Upper lobe of left lung (tissue), 6 donors: ENCODE data around the gene TMEM134. TPM values are rescaled to one million over a fixed set of nuclear protein-coding genes. Genes with fewer than 3 reads are reported as not detected.
A peak's percentile ranks its signal among the peaks of the same experiment; 100 is the strongest.

Source experiments
- ATAC-seq, 2 donors: fragments of 200-7000 bp; cut with Tn5 transposase; one replicate each; pipeline ENCODE4 v1.9.1; 2022; ENCODE audit warnings: mild to moderate bottlenecking in 2 of 2, moderate library complexity in 2 of 2; ENCODE audit not compliant: low FRiP score in 2 of 2
- DNase-seq, 2 donors: peaks; one replicate each; pipeline ENCODE4 v3.0.0-alpha.2; 2019 to 2020
- H3K27ac ChIP-seq, 4 donors: fragments of 200-600 bp; sonication (generic); one replicate each; pipeline ENCODE4 v1.5.1; 2016 to 2019
- H3K27me3 ChIP-seq, 4 donors: fragments of 200-600 bp; sonication (generic); one replicate each; pipeline ENCODE4 v1.5.1; 2017 to 2019
- H3K36me3 ChIP-seq, 4 donors: fragments of 200-600 bp; sonication (generic); one replicate each; pipeline ENCODE4 v1.5.1; 2016 to 2019
- H3K4me1 ChIP-seq, 4 donors: fragments of 200-600 bp; sonication (generic); one replicate each; pipeline ENCODE4 v1.5.1; 2018 to 2019
- H3K4me3 ChIP-seq, 4 donors: fragments of 200-600 bp; sonication (generic); one replicate each; pipeline ENCODE4 v1.5.1; 2017 to 2019; ENCODE audit warnings: mild to moderate bottlenecking in 2 of 4, moderate library complexity in 1 of 4
- H3K9me3 ChIP-seq, 4 donors: fragments of 200-600 bp; sonication (generic); one replicate each; pipeline ENCODE4 v1.5.1; 2018 to 2019
- EP300 ChIP-seq, 4 donors: sonication (generic); formaldehyde crosslinking; IDR thresholded peaks; one replicate each; pipeline ENCODE4 v1.5.1; 2017; ENCODE audit warnings: antibody characterized with exemption in 4 of 4, control low read depth in 2 of 4
- POLR2A ChIP-seq, 4 donors: fragments of 450-650 bp; IDR thresholded peaks; one replicate each; pipeline ENCODE4 v1.5.1; 2016 to 2017; ENCODE audit warnings: antibody characterized with exemption in 4 of 4, mild to moderate bottlenecking in 2 of 4
- POLR2AphosphoS5 ChIP-seq, 2 donors: sonication (generic); formaldehyde crosslinking; IDR thresholded peaks; one replicate each; pipeline ENCODE4 v1.5.1; 2017; ENCODE audit warnings: antibody characterized with exemption in 2 of 2
- WGBS, 2 donors: methylation state at CpG; one replicate each; pipeline ENCODE4 v1.1.5; 2017 to 2018; 5-methylcytosine and 5-hydroxymethylcytosine counted together
- total RNA-seq, 6 donors: library from RNA; depleted of rRNA in 4 of 6; stranded (reverse); fragments of >200 nt in 4 of 6; gene quantifications; one replicate each; pipeline versions ENCODE4 v1.1.0 to v1.2.1, GENCODE V29; 2016 to 2021
- TF ChIP-seq, protein P1 (sequence below), 6 experiments: fragments of 450-650 bp in 4 of 6; fragments of 200-600 bp in 2 of 6; sonication (generic) in 2 of 6; IDR thresholded peaks; one replicate each; pipeline ENCODE4 v1.5.1; 2016 to 2019; ENCODE audit warnings: antibody characterized with exemption in 6 of 6
- donor health status: DM: no; HTN: no; CAD: no; lungs with moderate emphysema.
- donor health status: DM: no; HTN: yes; CAD: no; lungs with severe emphysema.

The TMEM134 gene
- total RNA-seq, 6 donors from 2014 or later: 51.2 to 102 (median 75.2) TPM

DNA sequence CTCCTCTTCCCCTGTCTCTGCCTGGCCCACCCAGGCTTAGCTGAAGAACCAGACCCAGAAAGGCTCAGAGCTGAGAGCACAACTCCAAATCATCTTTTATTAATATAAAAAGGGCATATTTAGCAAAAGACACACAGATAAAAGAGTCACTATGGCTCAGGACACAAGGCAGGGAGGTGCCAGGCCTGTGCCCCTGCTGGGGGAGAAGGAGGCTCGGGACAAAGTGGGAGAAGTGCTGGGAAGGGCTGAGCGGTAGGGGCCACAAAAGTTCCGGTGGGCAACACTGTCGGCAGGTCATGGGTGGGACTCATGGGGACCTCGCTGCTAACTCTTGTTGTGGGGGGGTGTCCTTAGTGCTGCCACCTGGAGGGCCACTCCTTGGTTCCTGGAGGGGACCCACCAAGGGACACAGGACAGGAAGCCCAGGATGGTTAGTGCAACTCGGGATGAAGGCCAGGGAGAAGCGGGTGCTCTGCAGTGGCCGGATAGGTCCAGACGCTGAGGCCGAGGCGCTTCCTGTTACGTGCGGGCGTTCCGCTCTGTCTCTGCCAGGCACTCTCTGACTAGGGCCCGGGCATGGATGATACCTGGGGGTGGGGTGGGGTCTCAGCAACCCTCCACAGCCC lies 37.5 kb upstream of the TMEM134 start:
- no peaks in the 10 kb centered on the region for H3K9me3 ChIP-seq
- H3K36me3 ChIP-seq: peaks cover 0 to 15% (median 10%) of the 10 kb centered on the region in 4 donors
- no peaks in the 10 kb centered on the region for H3K27me3 ChIP-seq
- H3K4me3 ChIP-seq: peak overlapping the region in 2 of 4 donors; percentile 75 to 96
- WGBS, 2 donors: 82 to 90% methylated on average over 15 to 16 of the region's 16 CpGs
- no peak for TF ChIP-seq EP300 (IDR thresholded peaks at IDR 0.05)
- no peak for TF ChIP-seq POLR2AphosphoS5 (IDR thresholded peaks at IDR 0.05)
- TF ChIP-seq POLR2A (IDR thresholded peaks at IDR 0.05): no peak
- TF ChIP-seq, protein P1, sequence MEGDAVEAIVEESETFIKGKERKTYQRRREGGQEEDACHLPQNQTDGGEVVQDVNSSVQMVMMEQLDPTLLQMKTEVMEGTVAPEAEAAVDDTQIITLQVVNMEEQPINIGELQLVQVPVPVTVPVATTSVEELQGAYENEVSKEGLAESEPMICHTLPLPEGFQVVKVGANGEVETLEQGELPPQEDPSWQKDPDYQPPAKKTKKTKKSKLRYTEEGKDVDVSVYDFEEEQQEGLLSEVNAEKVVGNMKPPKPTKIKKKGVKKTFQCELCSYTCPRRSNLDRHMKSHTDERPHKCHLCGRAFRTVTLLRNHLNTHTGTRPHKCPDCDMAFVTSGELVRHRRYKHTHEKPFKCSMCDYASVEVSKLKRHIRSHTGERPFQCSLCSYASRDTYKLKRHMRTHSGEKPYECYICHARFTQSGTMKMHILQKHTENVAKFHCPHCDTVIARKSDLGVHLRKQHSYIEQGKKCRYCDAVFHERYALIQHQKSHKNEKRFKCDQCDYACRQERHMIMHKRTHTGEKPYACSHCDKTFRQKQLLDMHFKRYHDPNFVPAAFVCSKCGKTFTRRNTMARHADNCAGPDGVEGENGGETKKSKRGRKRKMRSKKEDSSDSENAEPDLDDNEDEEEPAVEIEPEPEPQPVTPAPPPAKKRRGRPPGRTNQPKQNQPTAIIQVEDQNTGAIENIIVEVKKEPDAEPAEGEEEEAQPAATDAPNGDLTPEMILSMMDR (IDR thresholded peaks at IDR 0.05): peak in 1 of 6 experiments; percentile 37
- H3K27ac ChIP-seq: peak overlapping the region; percentile 95 to 99 (median 98)
- ATAC-seq (no peak), DNase-seq (no peak)
- peaks cover 35 to 53% (median 43%) of the 10 kb centered on the region in 4 donors for H3K4me1 ChIP-seq

DNA sequence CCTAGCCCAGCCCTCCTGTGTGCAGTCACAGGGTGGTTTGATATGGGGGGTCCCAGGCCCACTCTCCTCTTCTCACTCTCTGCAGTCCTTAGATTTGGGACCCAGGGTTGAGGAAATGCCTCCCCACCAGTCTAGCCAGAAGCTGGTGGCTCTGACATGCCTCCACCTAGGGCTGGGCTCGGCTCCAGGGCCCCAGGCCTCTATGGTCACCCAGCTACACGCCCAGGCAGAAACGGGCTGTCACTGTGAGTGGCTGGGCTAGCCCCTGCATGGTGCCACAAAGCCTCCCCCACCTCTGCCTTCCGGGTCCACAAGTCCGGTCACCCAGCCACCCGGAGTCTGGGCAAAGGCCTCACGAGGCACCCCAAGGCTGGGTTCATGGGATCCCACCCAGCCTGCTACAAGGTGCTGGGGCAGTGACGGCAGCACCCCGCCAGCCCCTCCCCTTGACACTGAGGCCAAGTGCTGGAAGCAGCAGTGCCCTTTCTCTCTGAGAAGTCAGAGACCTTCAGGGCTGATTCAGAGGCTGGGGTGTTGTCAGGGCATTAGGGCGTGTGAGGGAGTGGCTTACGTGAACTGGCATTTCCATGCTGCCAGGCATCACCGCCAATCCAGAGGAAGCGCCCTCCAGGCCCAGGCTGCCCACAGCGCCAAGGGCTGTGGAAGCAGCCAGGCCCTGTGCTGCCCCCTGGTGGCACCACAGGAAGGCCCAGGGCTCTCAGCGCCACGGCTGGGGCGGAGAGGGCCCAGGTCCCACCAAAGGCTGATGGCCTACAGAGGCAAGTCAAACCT lies 36.8 kb upstream of the TMEM134 start:
- WGBS, 2 donors: 3 to 10% methylated on average over 6 to 13 of the region's 17 CpGs
- Histone ChIP-seq H3K4me3 (peak overlapping the region; percentile 49 to 96 (median 80)), H3K4me1 (peaks cover 35 to 53% (median 43%) of the 10 kb centered on the region in 4 donors), H3K27me3 (no peaks in the 10 kb centered on the region), H3K9me3 (no peaks in the 10 kb centered on the region), H3K36me3 (peaks cover 0 to 16% (median 10%) of the 10 kb centered on the region in 4 donors), H3K27ac (peak overlapping the region; percentile 91 to 98 (median 96))
- peak; percentile 76 to 90 for ATAC-seq
- TF ChIP-seq, protein P1 (IDR thresholded peaks at IDR 0.05): peak; percentile 98 to 99 (median 99)
- peak; percentile 80 to 84 for TF ChIP-seq POLR2AphosphoS5 (IDR thresholded peaks at IDR 0.05)
- no peak for TF ChIP-seq EP300 (IDR thresholded peaks at IDR 0.05)
- TF ChIP-seq POLR2A (IDR thresholded peaks at IDR 0.05): peak in 2 of 4 donors; percentile 28 to 76
- peak; percentile 93 to 98 for DNase-seq

DNA sequence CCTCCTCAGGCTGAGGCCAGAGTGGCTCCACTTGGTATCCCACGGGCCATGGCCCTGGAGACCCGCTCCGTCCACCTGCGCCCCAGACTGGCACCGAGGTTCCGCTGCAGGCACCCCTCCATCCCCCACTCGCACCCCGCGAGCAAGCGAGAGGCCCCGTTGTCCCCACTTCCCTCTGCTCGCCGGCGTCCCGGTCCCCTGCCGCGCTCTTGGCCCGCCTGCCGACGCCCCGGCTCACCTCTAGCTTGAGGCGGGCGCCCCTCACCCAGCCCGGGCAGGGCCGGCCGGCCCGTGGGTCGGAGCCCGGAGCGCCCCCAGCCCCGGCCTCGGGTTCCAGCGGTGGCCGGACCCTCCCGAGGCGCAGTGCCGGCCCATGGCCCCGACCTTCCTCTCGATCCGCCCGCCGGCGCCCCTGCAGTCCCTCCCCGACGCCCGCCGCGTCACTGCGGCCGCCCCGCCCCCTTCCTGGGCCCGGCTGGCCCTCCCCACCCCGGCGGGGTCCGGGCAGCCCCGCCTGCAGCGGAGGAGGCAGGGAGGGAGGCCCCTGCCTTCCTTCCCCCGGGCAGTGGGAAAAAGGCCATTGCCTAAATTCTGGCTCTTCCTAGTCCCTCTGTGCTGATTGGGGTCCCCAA lies 36.0 kb upstream of the TMEM134 start, which contains the start of gene PITPNM1:
Gene PITPNM1 (minus strand): TSS at position 414 of the 632 bp plus-strand sequence. CDS start 1,183 bp downstream, outside the sequence.
- peak in 1 of 2 donors; percentile 68 for ATAC-seq
- TF ChIP-seq EP300 (IDR thresholded peaks at IDR 0.05): no peak
- peak in 2 of 4 donors; percentile 69 to 82 for TF ChIP-seq POLR2A (IDR thresholded peaks at IDR 0.05)
- TF ChIP-seq POLR2AphosphoS5 (IDR thresholded peaks at IDR 0.05): peak in 1 of 2 donors; percentile 69
- TF ChIP-seq, protein P1 (IDR thresholded peaks at IDR 0.05): no peak
- H3K27ac ChIP-seq: peak within 1 kb of the TSS; percentile 91 to 98 (median 96)
- WGBS, 2 donors: 0% methylated on average over 2 of the region's 58 CpGs; no CpG with 5 or more reads in 1 of the 2 donors
- H3K36me3 ChIP-seq: peaks cover 0 to 19% (median 12%) of the 10 kb centered on the region in 4 donors
- DNase-seq: peak; percentile 86 to 97
- peaks cover 35 to 53% (median 43%) of the 10 kb centered on the region in 4 donors for H3K4me1 ChIP-seq
- H3K9me3 ChIP-seq: no peaks in the 10 kb centered on the region
- peak within 1 kb of the TSS; percentile 49 to 96 (median 80) for H3K4me3 ChIP-seq
- no peaks in the 10 kb centered on the region for H3K27me3 ChIP-seq

DNA sequence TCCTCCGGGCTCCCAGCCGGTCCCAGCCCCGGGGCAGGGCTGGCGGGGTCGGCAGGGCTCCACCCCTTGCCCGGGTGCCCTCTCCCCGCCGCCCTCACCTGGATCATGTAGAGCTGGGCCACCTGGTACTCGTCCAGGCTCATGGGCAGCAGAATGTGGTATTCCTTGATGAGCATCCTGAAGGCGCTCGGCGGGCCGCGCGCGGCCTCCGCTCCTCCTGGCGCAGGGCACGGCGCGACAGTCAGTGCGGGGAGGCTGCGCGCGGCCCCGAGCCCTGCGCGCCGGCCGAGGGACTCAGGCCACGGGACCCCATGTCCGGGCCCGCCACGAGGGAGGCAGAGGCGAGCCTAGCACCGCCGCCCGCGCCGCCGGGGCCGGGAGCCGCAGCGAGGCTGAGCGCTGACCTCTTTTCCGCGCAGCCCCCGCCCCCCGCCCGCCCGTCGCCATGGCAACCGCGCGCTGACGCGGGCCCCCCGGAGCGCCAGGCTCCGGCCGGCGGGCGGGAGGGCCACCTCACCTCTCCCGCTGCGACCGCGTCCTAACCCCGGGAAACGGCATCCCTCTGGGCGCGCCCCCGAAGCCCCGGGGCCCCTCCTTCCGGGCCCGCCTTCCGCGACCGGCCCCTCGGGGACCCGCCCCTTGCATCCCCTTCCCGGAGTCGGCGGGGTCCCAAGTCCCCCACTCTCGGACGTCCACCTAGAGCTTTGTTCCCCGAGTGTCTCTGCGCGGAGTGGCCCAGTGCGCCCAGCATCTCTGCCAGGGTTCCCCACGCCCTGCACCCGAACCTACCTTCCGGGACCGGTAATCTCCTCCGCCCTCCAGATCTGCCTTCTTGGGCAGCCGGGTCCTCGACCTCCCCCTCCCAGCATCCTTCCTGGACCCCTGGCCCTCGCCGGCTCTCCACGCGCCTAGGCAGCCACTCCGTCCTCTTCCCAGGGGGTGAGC lies 35.2 kb upstream of the TMEM134 start:
- Histone ChIP-seq H3K9me3 (no peaks in the 10 kb centered on the region), H3K4me3 (peak overlapping the region; percentile 49 to 96 (median 80)), H3K27ac (peak overlapping the region; percentile 91 to 98 (median 96)), H3K27me3 (no peaks in the 10 kb centered on the region), H3K36me3 (peaks cover 0 to 23% (median 13%) of the 10 kb centered on the region in 4 donors), H3K4me1 (peaks cover 35 to 53% (median 43%) of the 10 kb centered on the region in 4 donors)
- DNase-seq (peak in 1 of 2 donors; percentile 91), ATAC-seq (no peak)
- TF ChIP-seq POLR2AphosphoS5 (IDR thresholded peaks at IDR 0.05) (no peak), POLR2A (IDR thresholded peaks at IDR 0.05) (no peak), EP300 (IDR thresholded peaks at IDR 0.05) (no peak)
- TF ChIP-seq, protein P1 (IDR thresholded peaks at IDR 0.05): no peak
- WGBS, 2 donors: 5 to 9% methylated on average over 15 to 66 of the region's 101 CpGs
